Suprapubic skin (tissue), 3 donors: Measurements from ENCODE around the gene BRWD1.

Source experiments
- CTCF ChIP-seq, 2 donors: fragments of 200-600 bp in 1 of 2; fragments of 450-650 bp in 1 of 2; sonication (generic) in 1 of 2; IDR thresholded peaks; one replicate each; pipeline ENCODE4 v1.5.1; 2016 to 2019; ENCODE audit warnings: antibody characterized with exemption in 2 of 2, mild to moderate bottlenecking in 1 of 2, moderate library complexity in 1 of 2
- POLR2AphosphoS5 ChIP-seq, 3 donors: sonication (generic); formaldehyde crosslinking; IDR thresholded peaks; one replicate each; pipeline ENCODE4 v1.6.1; 2017; ENCODE audit warnings: antibody characterized with exemption in 3 of 3

- TF ChIP-seq CTCF (IDR thresholded peaks at IDR 0.05) (no peak), POLR2AphosphoS5 (IDR thresholded peaks at IDR 0.05) (no peak)
Measured at GRCh38 chr21:39181205-39181818, 132.1 kb downstream of the BRWD1 start.
